Esophagus squamous epithelium (tissue), 5 donors: ENCODE results near the gene MDM1. TPM values are rescaled to one million over a fixed set of nuclear protein-coding genes. Genes with fewer than 3 reads are reported as not detected.

ENCODE experiments used
- DNase-seq: peaks from one replicate; lab custom pipeline; 2025; lab: John Stamatoyannopoulos, UW
- H3K27ac ChIP-seq, 4 donors: fragments of 200-600 bp; sonication (generic); one replicate each; pipeline ENCODE4 v1.5.1; 2016 to 2019; ENCODE audit warnings: mild to moderate bottlenecking in 1 of 4
- H3K27me3 ChIP-seq, 4 donors: fragments of 200-600 bp; sonication (generic); 1 replicate in 3 of 4; 2 replicates in 1 of 4; pipeline versions ENCODE4 v1.5.1 to v1.6.0; 2017 to 2021; ENCODE audit warnings: antibody characterized with exemption in 1 of 4
- H3K36me3 ChIP-seq, 3 donors: fragments of 200-600 bp; sonication (generic); one replicate each; pipeline ENCODE4 v1.5.1; 2016 to 2019
- H3K4me1 ChIP-seq, 3 donors: fragments of 200-600 bp; sonication (generic); one replicate each; pipeline ENCODE4 v1.5.1; 2017 to 2019
- H3K4me3 ChIP-seq, 4 donors: fragments of 200-600 bp; sonication (generic); 1 replicate in 3 of 4; 2 replicates in 1 of 4; pipeline ENCODE4 v1.5.1; 2016 to 2019; ENCODE audit warnings: mild to moderate bottlenecking in 2 of 4, moderate library complexity in 1 of 4
- H3K9me3 ChIP-seq, 3 donors: fragments of 200-600 bp; sonication (generic); one replicate each; pipeline ENCODE4 v1.5.1; 2016 to 2019
- CTCF ChIP-seq, 6 experiments: fragments of 450-650 bp in 4 of 6; fragments of 200-600 bp in 2 of 6; sonication (generic) in 2 of 6; IDR thresholded peaks; one replicate each; pipeline ENCODE4 v1.5.1; 2016 to 2019; ENCODE audit warnings: antibody characterized with exemption in 6 of 6, mild to moderate bottlenecking in 4 of 6, moderate library complexity in 4 of 6
- POLR2A ChIP-seq, 4 donors: fragments of 450-650 bp; IDR thresholded peaks; one replicate each; pipeline ENCODE4 v1.6.1; 2017; ENCODE audit warnings: antibody characterized with exemption in 4 of 4, mild to moderate bottlenecking in 4 of 4, moderate library complexity in 3 of 4
- WGBS, 2 donors: methylation state at CpG; one replicate each; pipeline ENCODE4 v1.1.5; 2018; 5-methylcytosine and 5-hydroxymethylcytosine counted together
- intact Hi-C: fragments of 100-400 bp; cut with DNase I; formaldehyde crosslinking; loops from one replicate; pipeline ENCODE4 v1.15.0; 2022
- total RNA-seq, 4 donors: library from RNA; depleted of rRNA; stranded (reverse); fragments of >200 nt; gene quantifications; one replicate each; pipeline ENCODE4 v1.1.0, GENCODE V29; 2016
- donor health status: DM: yes; HTN: yes; CAD: no.

MDM1 gene
- total RNA-seq, 4 donors from 2014 or later, result 8.0 to 14.1 (median 10.5) TPM

- WGBS, 2 donors, result 75 to 81% methylated on average over 3 of the region's 3 CpGs
- DNase-seq, result no peak
- Histone ChIP-seq H3K9me3 (no peaks in the 10 kb centered on the region), H3K36me3 (no peaks in the 10 kb centered on the region), H3K27me3 (no peaks in the 10 kb centered on the region), H3K27ac (peak overlapping the region; percentile 68 to 88 (median 76)), H3K4me3 (peak overlapping the region in 1 of 4 donors; percentile 59), H3K4me1 (peaks cover 0 to 30% (median 12%) of the 10 kb centered on the region in 3 donors)
- TF ChIP-seq POLR2A (IDR thresholded peaks at IDR 0.05), result no peak
- no peak for TF ChIP-seq CTCF (IDR thresholded peaks at IDR 0.05)
- intact Hi-C loops, result loop anchor here (10.0 kb wide), 1 partner anchor 250 kb away; the partner anchor contains the start of gene RAP1B
Observed at GRCh38 chr12:68364328-68364727, 32.2 kb upstream of the MDM1 start.

GRCh38 chr12:68361953-68362352 is 29.8 kb upstream of the MDM1 start:
- Histone ChIP-seq H3K27ac (no peak overlapping the region), H3K4me3 (no peak overlapping the region), H3K27me3 (no peaks in the 10 kb centered on the region), H3K9me3 (no peaks in the 10 kb centered on the region), H3K4me1 (peaks cover 0 to 39% (median 20%) of the 10 kb centered on the region in 3 donors), H3K36me3 (no peaks in the 10 kb centered on the region)
- intact Hi-C loops, result loop anchor here (10.0 kb wide), 1 partner anchor 253 kb away; the partner anchor contains the start of gene RAP1B
- no peak for DNase-seq
- no peak for TF ChIP-seq POLR2A (IDR thresholded peaks at IDR 0.05)

- Histone ChIP-seq H3K36me3 (no peaks in the 10 kb centered on the region), H3K4me1 (peaks cover 0 to 21% (median 8%) of the 10 kb centered on the region in 3 donors), H3K4me3 (no peak overlapping the region), H3K27ac (peak overlapping the region in 1 of 4 donors; percentile 59), H3K27me3 (no peaks in the 10 kb centered on the region), H3K9me3 (no peaks in the 10 kb centered on the region)
- intact Hi-C loops, result loop anchor here (10.0 kb wide), 2 partner anchors 255 to 315 kb away; partner anchors contain the start of gene RAP1B
- TF ChIP-seq POLR2A (IDR thresholded peaks at IDR 0.05) (no peak), CTCF (IDR thresholded peaks at IDR 0.05) (no peak)
- no peak for DNase-seq
Observed at GRCh38 chr12:68359674-68360073, 27.5 kb upstream of the MDM1 start.

- intact Hi-C loops, result loop anchor here (10.0 kb wide), 1 partner anchor 316 kb away; no protein-coding TSS in a partner anchor
- 40 to 50% methylated on average over 10 of the region's 10 CpGs for WGBS, 2 donors
- Histone ChIP-seq H3K27me3 (no peaks in the 10 kb centered on the region), H3K4me3 (no peak overlapping the region), H3K9me3 (no peaks in the 10 kb centered on the region), H3K27ac (peak overlapping the region in 1 of 4 donors; percentile 59), H3K36me3 (no peaks in the 10 kb centered on the region), H3K4me1 (peaks cover 0 to 12% (median 8%) of the 10 kb centered on the region in 3 donors)
- no peak for DNase-seq
- TF ChIP-seq CTCF (IDR thresholded peaks at IDR 0.05) (peak; percentile 54 to 81 (median 74)), POLR2A (IDR thresholded peaks at IDR 0.05) (no peak)
Observed at GRCh38 chr12:68358532-68359485, 26.6 kb upstream of the MDM1 start.

- Histone ChIP-seq H3K4me1 (peaks cover 0 to 10% (median 8%) of the 10 kb centered on the region in 3 donors), H3K27me3 (no peaks in the 10 kb centered on the region), H3K4me3 (no peak overlapping the region), H3K36me3 (no peaks in the 10 kb centered on the region), H3K27ac (no peak overlapping the region), H3K9me3 (no peaks in the 10 kb centered on the region)
- 80 to 82% methylated on average over 1 of the region's 1 CpG for WGBS, 2 donors
- TF ChIP-seq POLR2A (IDR thresholded peaks at IDR 0.05) (no peak), CTCF (IDR thresholded peaks at IDR 0.05) (no peak)
- intact Hi-C loops, result loop anchor here (10.0 kb wide), 1 partner anchor 318 kb away; no protein-coding TSS in a partner anchor
- DNase-seq, result no peak
Observed at GRCh38 chr12:68356986-68357385, 24.8 kb upstream of the MDM1 start.
